Measurements from ENCODE around the gene GRHL1. TPM values are rescaled to one million over a fixed set of nuclear protein-coding genes. Genes with fewer than 3 reads are reported as not detected.

Gene GRHL1
- total and polyA plus RNA-seq, 2 of the 4 experiments (the other 2 are of a cell fraction), result 0.18 to 0.21 TPM

DNA sequence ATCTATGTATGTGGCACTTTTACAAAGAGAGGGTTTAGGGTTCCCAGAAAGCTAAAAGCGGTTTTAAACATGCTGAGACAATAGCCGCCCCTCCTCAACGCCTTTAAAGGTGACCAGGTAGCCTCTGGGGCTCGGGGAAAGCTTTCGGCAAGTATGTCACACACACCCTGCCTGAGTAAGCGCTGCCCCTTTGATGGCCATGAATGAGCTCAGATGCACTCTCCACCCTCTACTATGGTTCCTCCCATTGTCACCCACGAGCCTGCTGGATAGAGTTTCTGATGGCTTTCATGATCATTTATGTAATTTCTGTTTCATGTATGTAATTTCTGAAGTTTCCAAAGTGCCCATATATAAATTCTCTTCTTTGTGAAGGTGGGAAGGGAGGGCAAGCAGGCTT, 44.1 kb upstream of the GRHL1 start:
- in situ Hi-C loops (cut with MboI; ENCODE audit: low sequenced_read_pairs), result no loop called here
- ATAC-seq (ENCODE audit: low read depth) (no peak), DNase-seq (no peak)
- Histone ChIP-seq H2AFZ (replicated peaks; ENCODE audit: low read length, poor library complexity) (no peak overlapping the region), H3K36me3 (ENCODE audit: control insufficient read depth, insufficient read depth, low read length) (0 out of 2 replicates have a peak, but pooled peaks cover 1% of the 10 kb centered on the region), H4K91ac (ENCODE audit: insufficient read depth, low read depth, low read length) (no peak overlapping the region), H3K27me3 (ENCODE audit: control insufficient read depth, insufficient read depth, low read length) (no peaks in the 10 kb centered on the region), H3K56ac (ENCODE audit: extremely low read depth, insufficient read depth, low read length) (no peak overlapping the region), H3K14ac (replicated peaks; ENCODE audit: low read depth, low read length) (no peak overlapping the region), H3K18ac (ENCODE audit: low read depth, low read length) (no peak overlapping the region), H2BK5ac (ENCODE audit: low read depth, low read length, poor library complexity, severe bottlenecking) (no peak overlapping the region), H4K8ac (ENCODE audit: low read depth in 2 of 2, low read length in 2 of 2) (no peak overlapping the region), H3K4me2 (ENCODE audit: low read depth, low read length) (no peak overlapping the region), H3K79me1 (ENCODE audit: low read depth in 1 of 2, low read length in 2 of 2) (peaks cover 7 to 13% of the 10 kb centered on the region in 2 experiments; a peak in 3 of 4 replicates), H3K9me1 (ENCODE audit: insufficient read depth, low read length) (peaks cover 5% of the 10 kb centered on the region; the same call in 1 of the 2 replicates), H4K20me1 (ENCODE audit: insufficient read depth, low read length) (peaks cover 4% of the 10 kb centered on the region; the same call in 1 of the 2 replicates), H2BK15ac (ENCODE audit: low read depth, low read length) (no peak overlapping the region), H3K4me3 (ENCODE audit: insufficient read depth, low read depth, low read length) (no peak overlapping the region), H3K23ac (ENCODE audit: low read depth, low read length) (no peak overlapping the region), H2AK5ac (ENCODE audit: low read depth, low read length) (peak overlapping the region; percentile 37), H2AK9ac (replicated peaks; ENCODE audit: low read depth, low read length, poor library complexity) (peak overlapping the region; percentile 61), H3K4ac (ENCODE audit: low read depth, low read length) (no peak overlapping the region), H3K4me1 (ENCODE audit: control insufficient read depth, insufficient read depth, low read length) (peaks cover 2% of the 10 kb centered on the region; the same call in 1 of the 2 replicates), H3K9ac (ENCODE audit: low read depth, low read length) (no peak overlapping the region), H2BK120ac (ENCODE audit: low read depth, low read length) (no peak overlapping the region), H3K9me3 (ENCODE audit: control insufficient read depth, insufficient read depth, low read length) (no peaks in the 10 kb centered on the region), H4K5ac (ENCODE audit: low read depth, low read length) (no peak overlapping the region), H3K27ac (ENCODE audit: insufficient read depth, low read length) (no peak overlapping the region), H2BK20ac (ENCODE audit: low read depth, low read length) (no peak overlapping the region)
- WGBS, 2 experiments (ENCODE audit: extremely low coverage in 2 of 2, insufficient read length in 1 of 2), result no CpG with 5 or more reads among the region's 7 CpGs
- intact Hi-C loops (cut with micrococcal nuclease), result no loop called here
- no TSS peak for BruUV-seq (replicated peaks)
- CTCF ChIA-PET, result no interaction called here
- dilution Hi-C loops (cut with HindIII; ENCODE audit: low sequenced_read_pairs, unreplicated experiment), result no loop called here
- no peak for TF ChIP-seq CEBPB (IDR thresholded peaks at IDR 0.05; ENCODE audit: low read depth, low read length)
- no peak for TF ChIP-seq RAD21 (IDR thresholded peaks at IDR 0.05; ENCODE audit: low read length)
- TF ChIP-seq, protein P1, sequence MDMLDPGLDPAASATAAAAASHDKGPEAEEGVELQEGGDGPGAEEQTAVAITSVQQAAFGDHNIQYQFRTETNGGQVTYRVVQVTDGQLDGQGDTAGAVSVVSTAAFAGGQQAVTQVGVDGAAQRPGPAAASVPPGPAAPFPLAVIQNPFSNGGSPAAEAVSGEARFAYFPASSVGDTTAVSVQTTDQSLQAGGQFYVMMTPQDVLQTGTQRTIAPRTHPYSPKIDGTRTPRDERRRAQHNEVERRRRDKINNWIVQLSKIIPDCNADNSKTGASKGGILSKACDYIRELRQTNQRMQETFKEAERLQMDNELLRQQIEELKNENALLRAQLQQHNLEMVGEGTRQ (IDR thresholded peaks at IDR 0.05; ENCODE audit: low read depth, low read length), result no peak
- no peak for TF ChIP-seq RCOR1 (IDR thresholded peaks at IDR 0.05; ENCODE audit: insufficient replicate concordance, low read length)
- TF ChIP-seq SMC3 (IDR thresholded peaks at IDR 0.05; ENCODE audit: low read depth, low read length), result no peak
- no peak for TF ChIP-seq NFE2L2 (IDR thresholded peaks at IDR 0.05; ENCODE audit: low read depth, low read length)
- no peak for TF ChIP-seq RFX5 (IDR thresholded peaks at IDR 0.05; ENCODE audit: low read depth, low read length)
- TF ChIP-seq MAZ (IDR thresholded peaks at IDR 0.05; ENCODE audit: borderline replicate concordance, low read depth, low read length), result no peak
- no peak for TF ChIP-seq BHLHE40 (IDR thresholded peaks at IDR 0.05; ENCODE audit: low read depth, low read length)
- no peak for TF ChIP-seq FOS (IDR thresholded peaks at IDR 0.05; ENCODE audit: low read depth, low read length)
- TF ChIP-seq CHD1 (IDR thresholded peaks at IDR 0.05; ENCODE audit: low read depth, low read length), result no peak
- no peak for TF ChIP-seq CTCF (conservative IDR thresholded peaks at IDR 0.05; ENCODE audit: low read depth, low read length)
- POLR2A ChIA-PET (ENCODE audit: unreplicated experiment), result no interaction called here

All from IMR-90 (cell line).